Hepatocyte (in vitro differentiated cells): Measurements from ENCODE around the gene SHOX. TPM values are rescaled to one million over a fixed set of nuclear protein-coding genes. Genes with fewer than 3 reads are reported as not detected.

Experiments used
- DNase-seq: peaks from one replicate; pipeline ENCODE4 v3.0.0-alpha.2; 2016; ENCODE audit warnings: low spot score
- H2AFZ ChIP-seq: fragments of 200-600 bp; sonication (generic); 2 replicates; pipeline ENCODE4 v1.6.0; 2016; ENCODE audit warnings: antibody characterized with exemption, mild to moderate bottlenecking
- H3K27ac ChIP-seq: fragments of 200-600 bp; sonication (generic); 2 replicates; pipeline ENCODE4 v1.5.1; 2016; ENCODE audit warnings: mild to moderate bottlenecking
- H3K27me3 ChIP-seq: fragments of 200-600 bp; sonication (generic); 2 replicates; pipeline ENCODE4 v1.6.1; 2016
- H3K36me3 ChIP-seq: fragments of 200-600 bp; sonication (generic); replicated peaks from 2 replicates; pipeline ENCODE4 v1.5.1; 2016; ENCODE audit warnings: low read depth; ENCODE audit not compliant: insufficient read depth
- H3K4me1 ChIP-seq: fragments of 200-600 bp; sonication (generic); 2 replicates; pipeline ENCODE4 v1.5.1; 2016; ENCODE audit warnings: mild to moderate bottlenecking, moderate library complexity; ENCODE audit not compliant: insufficient read depth
- H3K4me2 ChIP-seq: fragments of 200-600 bp; sonication (generic); 2 replicates; pipeline ENCODE4 v1.6.0; 2016
- H3K4me3 ChIP-seq: fragments of 200-600 bp; sonication (generic); 2 replicates; pipeline ENCODE4 v1.5.1; 2016; ENCODE audit warnings: mild to moderate bottlenecking
- H3K79me2 ChIP-seq: fragments of 200-600 bp; sonication (generic); 2 replicates; pipeline ENCODE4 v1.6.0; 2017; ENCODE audit warnings: mild to moderate bottlenecking
- H3K9me2 ChIP-seq: fragments of 200-600 bp; sonication (generic); replicated peaks from 2 replicates; pipeline ENCODE4 v1.6.0; 2017; ENCODE audit warnings: mild to moderate bottlenecking; ENCODE audit not compliant: insufficient read depth
- H3K9me3 ChIP-seq: fragments of 200-600 bp; sonication (generic); 2 replicates; pipeline ENCODE4 v1.5.1; 2016; ENCODE audit warnings: low read depth, mild to moderate bottlenecking
- H4K20me1 ChIP-seq: fragments of 200-600 bp; sonication (generic); 2 replicates; pipeline ENCODE4 v1.6.0; 2016; ENCODE audit warnings: mild to moderate bottlenecking; ENCODE audit not compliant: insufficient read depth, poor library complexity, severe bottlenecking
- EZH2 ChIP-seq: fragments of 200-600 bp; sonication (generic); IDR thresholded peaks from 2 replicates; pipeline ENCODE4 v1.6.1; 2016; ENCODE audit warnings: antibody characterized with exemption, mild to moderate bottlenecking, borderline replicate concordance
- EZH2phosphoT487 ChIP-seq: fragments of 200-600 bp; sonication (generic); IDR thresholded peaks from one replicate; pipeline ENCODE4 v1.6.1; 2018; ENCODE audit warnings: antibody characterized with exemption, mild to moderate bottlenecking, low read depth, moderate library complexity; ENCODE audit not compliant: unreplicated experiment, severe bottlenecking
- WGBS: methylation state at CpG from one replicate; pipeline ENCODE4 v1.1.6; 2016; ENCODE audit warnings: low lambda C conversion rate; ENCODE audit errors: missing lambda C conversion rate; 5-methylcytosine and 5-hydroxymethylcytosine counted together
- polyA plus RNA-seq: library from polyadenylated mRNA; unstranded; fragments of >200 nt; fragmentation: Nextera tagmentation; extraction: Ambion mirVana; gene quantifications from 2 replicates; pipeline ENCODE4 v1.2.1, GENCODE V29; 2016
- total RNA-seq: library from RNA; depleted of rRNA; stranded (reverse); fragments of >200 nt; gene quantifications from 2 replicates; pipeline ENCODE4 v1.2.3, GENCODE V29; 2014
- TF ChIP-seq, protein P1 (sequence below): fragments of 200-600 bp; sonication (generic); IDR thresholded peaks from 2 replicates; pipeline ENCODE4 v1.5.1; 2016; ENCODE audit warnings: antibody characterized with exemption, mild to moderate bottlenecking; ENCODE audit not compliant: poor library complexity

SHOX gene
- total and polyA plus RNA-seq, 2 experiments from 2014 or later = 0.10 TPM; not detected in 1

DNA sequence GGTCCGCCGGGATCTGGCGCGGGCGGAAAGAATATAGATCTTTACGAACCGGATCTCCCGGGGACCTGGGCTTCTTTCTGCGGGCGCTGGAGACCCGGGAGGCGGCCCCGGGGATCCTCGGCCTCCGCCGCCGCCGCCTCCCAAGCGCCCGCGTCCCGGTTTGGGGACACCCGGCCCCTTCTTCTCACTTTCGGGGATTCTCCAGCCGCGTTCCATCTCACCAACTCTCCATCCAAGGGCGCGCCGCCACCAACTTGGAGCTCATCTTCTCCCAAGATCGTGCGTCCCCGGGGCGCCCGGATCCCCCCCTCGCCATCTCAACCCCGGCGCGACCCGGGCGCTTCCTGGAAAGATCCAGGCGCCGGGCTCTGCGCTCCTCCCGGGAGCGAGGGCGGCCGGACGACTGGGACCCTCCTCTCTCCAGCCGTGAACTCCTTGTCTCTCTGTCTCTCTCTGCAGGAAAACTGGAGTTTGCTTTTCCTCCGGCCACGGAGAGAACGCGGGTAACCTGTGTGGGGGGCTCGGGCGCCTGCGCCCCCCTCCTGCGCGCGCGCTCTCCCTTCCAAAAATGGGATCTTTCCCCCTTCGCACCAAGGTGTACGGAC lies 482 bp upstream of the SHOX start:
- H3K4me2 ChIP-seq = peak overlapping the region; percentile 59
- no peaks in the 10 kb centered on the region for H4K20me1 ChIP-seq
- H3K4me1 ChIP-seq = no peaks in the 10 kb centered on the region
- no peak overlapping the region for H3K27ac ChIP-seq
- DNase-seq = no peak
- 3% methylated on average over 52 of the region's 62 CpGs for WGBS
- H3K36me3 ChIP-seq = no peaks in the 10 kb centered on the region
- no peak overlapping the region for H3K4me3 ChIP-seq
- peaks cover 84% of the 10 kb centered on the region for H3K27me3 ChIP-seq
- H3K79me2 ChIP-seq = no peaks in the 10 kb centered on the region
- TF ChIP-seq, protein P1, sequence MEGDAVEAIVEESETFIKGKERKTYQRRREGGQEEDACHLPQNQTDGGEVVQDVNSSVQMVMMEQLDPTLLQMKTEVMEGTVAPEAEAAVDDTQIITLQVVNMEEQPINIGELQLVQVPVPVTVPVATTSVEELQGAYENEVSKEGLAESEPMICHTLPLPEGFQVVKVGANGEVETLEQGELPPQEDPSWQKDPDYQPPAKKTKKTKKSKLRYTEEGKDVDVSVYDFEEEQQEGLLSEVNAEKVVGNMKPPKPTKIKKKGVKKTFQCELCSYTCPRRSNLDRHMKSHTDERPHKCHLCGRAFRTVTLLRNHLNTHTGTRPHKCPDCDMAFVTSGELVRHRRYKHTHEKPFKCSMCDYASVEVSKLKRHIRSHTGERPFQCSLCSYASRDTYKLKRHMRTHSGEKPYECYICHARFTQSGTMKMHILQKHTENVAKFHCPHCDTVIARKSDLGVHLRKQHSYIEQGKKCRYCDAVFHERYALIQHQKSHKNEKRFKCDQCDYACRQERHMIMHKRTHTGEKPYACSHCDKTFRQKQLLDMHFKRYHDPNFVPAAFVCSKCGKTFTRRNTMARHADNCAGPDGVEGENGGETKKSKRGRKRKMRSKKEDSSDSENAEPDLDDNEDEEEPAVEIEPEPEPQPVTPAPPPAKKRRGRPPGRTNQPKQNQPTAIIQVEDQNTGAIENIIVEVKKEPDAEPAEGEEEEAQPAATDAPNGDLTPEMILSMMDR = no peak
- TF ChIP-seq EZH2 = peak; percentile 45
- no peaks in the 10 kb centered on the region for H3K9me3 ChIP-seq
- H3K9me2 ChIP-seq = no peaks in the 10 kb centered on the region
- H2AFZ ChIP-seq = no peak overlapping the region

DNA sequence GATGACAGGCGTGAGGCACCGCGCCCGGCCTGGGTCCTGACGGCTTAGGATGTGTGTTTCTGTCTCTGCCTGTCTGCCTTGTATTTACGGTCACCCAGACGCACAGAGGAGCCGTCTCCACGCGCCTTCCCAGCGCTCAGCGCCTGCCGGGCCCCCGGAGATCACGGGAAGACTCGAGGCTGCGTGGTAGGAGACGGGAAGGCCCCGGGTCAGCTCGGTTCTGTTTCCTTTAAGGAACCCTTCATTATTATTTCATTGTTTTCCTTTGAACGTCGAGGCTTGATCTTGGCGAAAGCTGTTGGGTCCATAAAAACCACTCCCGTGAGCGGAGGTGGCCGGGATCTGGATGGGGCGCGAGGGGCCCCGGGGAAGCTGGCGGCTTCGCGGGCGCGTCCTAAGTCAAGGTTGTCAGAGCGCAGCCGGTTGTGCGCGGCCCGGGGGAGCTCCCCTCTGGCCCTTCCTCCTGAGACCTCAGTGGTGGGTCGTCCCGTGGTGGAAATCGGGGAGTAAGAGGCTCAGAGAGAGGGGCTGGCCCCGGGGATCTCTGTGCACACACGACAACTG lies 1.3 kb downstream of the SHOX start:
- H3K4me2 ChIP-seq = no peak overlapping the region
- WGBS = 5% methylated on average over 44 of the region's 44 CpGs

DNA sequence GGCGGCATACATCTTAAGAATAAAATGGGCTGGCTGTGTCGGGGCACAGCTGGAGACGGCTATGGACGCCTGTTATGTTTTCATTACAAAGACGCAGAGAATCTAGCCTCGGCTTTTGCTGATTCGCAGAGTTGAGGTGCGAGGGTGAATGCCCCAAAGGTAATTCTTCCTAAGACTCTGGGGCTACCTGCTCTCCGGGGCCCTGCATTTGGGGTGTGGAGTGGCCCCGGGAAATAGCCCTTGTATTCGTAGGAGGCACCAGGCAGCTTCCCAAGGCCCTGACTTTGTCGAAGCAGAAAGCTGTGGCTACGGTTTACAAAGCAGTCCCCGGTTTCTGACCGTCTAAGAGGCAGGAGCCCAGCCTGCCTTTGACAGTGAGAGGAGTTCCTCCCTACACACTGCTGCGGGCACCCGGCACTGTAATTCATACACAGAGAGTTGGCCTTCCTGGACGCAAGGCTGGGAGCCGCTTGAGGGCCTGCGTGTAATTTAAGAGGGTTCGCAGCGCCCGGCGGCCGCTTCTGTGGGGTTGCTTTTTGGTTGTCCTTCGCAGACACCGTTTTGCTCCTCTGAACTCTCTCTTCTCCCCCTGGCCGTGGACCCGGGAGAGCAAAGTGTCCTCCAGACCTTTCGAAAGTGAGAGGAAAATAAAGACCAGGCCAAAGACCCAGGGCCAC lies 1.9 kb downstream of the SHOX start:
- Histone ChIP-seq H3K27me3 (peaks cover 84% of the 10 kb centered on the region), H2AFZ (no peak overlapping the region), H3K36me3 (no peaks in the 10 kb centered on the region), H4K20me1 (no peaks in the 10 kb centered on the region), H3K9me2 (no peaks in the 10 kb centered on the region), H3K4me3 (no peak overlapping the region), H3K79me2 (no peaks in the 10 kb centered on the region), H3K27ac (no peak overlapping the region), H3K9me3 (no peaks in the 10 kb centered on the region), H3K4me1 (no peaks in the 10 kb centered on the region), H3K4me2 (no peak overlapping the region)
- 3% methylated on average over 30 of the region's 30 CpGs for WGBS
- no peak for DNase-seq
- peak; percentile 51 for TF ChIP-seq EZH2phosphoT487
- peak; percentile 68 for TF ChIP-seq EZH2
- TF ChIP-seq, protein P1 = no peak

More for the DNA sequence above, 1.3 kb downstream of the SHOX start:
- Histone ChIP-seq H3K27ac (no peak overlapping the region), H3K79me2 (no peaks in the 10 kb centered on the region), H3K27me3 (peaks cover 84% of the 10 kb centered on the region), H3K36me3 (no peaks in the 10 kb centered on the region), H3K9me2 (no peaks in the 10 kb centered on the region), H3K4me1 (no peaks in the 10 kb centered on the region), H4K20me1 (no peaks in the 10 kb centered on the region), H3K9me3 (no peaks in the 10 kb centered on the region), H3K4me3 (no peak overlapping the region), H2AFZ (no peak overlapping the region)
- no peak for DNase-seq
- peak; percentile 32 for TF ChIP-seq EZH2
- TF ChIP-seq, protein P1 = no peak
